ENCODE results near the gene UCHL3.
"Not testable (repeated sequence)": the region's sequence is repeated elsewhere in the genome, so short reads cannot be mapped to it uniquely, and the experiment has no call there.

UCHL3 gene

DNA sequence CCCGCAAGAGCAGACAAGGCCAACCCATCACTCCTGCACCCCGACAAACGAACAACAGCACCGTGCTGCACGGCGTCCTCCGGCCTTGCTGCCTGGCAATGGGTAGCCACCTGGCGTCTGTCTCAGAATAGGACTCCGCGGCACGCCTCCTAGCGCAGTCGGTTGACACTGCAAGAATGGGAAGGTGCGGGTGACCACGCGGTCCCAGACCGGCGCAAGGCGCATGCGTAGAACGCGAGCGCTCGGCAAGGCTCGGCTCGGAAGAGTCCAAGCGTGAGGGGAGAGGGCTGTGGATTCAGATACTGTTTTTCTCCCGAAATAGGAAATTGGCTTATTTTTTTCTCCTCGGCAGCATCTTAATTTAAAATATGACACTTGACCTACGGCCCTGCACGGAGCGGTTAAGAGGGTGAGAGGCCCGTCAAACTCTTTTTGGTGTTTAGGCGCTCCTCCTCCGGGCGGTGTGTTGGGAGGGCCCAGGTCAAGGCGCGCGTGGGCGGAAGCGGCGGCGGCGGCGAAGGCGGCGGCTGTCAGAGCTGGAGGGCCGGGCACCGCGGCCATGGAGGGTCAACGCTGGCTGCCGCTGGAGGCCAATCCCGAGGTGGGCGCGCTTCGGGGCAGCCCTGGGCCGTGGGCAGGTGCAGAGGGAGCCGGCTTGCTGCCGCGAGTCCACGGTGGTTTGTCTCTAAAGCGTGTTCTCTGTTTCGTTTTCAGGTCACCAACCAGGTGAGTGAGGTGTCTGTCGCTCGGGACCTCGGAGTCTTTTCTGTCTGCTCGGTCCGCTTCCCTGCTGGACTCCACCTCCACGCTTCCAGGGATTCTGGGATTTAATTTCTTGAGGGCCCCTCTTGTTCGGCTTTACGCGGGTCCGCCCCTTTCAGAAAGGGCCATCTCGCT lies at the start of gene UCHL3:
TSS of gene UCHL3 (plus strand) at position 530 of the 897 bp plus-strand sequence. CDS start at position 560, 30 bp downstream.
- peak; percentile 88 to 89 for DNase-seq (ENCODE audit: low read depth in 2 of 2)

DNA sequence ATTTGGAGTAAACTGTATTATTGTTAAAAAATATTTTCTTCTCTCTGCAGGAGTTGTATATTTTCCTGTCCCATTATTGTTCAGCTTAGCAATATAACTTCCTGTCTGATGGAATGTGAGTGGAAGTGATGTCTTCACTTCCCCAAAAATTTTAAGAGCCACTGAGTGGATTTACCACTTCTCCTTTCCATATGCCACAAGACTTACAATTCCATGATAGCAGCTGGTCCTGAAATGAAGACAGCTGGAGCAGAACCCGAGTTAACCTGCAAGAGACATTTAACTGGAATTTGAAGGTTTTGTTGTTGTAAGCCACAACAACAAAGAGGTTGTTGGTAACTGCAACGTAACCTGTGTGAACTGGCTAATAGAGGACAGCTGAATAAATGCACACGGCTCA lies 44.3 kb upstream of the UCHL3 start:
- DNase-seq (ENCODE audit: low read depth in 2 of 2) = no peak

DNA sequence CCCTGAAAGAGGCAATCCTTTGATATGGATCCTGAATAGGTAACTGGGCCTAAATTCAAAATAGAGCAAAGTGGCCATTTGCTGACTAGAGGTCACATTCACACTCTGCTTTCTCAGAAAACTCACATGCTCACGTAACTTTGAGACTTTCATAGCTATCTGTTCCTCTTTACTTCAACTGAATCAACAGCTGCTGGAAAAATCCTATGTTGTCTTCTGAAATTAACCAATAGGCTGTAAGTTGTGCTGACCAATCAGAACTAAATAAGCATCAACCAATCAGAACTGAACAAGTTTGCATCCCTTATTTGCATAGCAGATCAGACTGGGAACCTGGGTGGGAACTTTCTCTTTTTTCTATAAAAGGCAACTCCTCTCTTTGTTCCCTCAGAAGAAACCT lies 43.6 kb upstream of the UCHL3 start:
- DNase-seq (ENCODE audit: low read depth in 2 of 2) = no peak

DNA sequence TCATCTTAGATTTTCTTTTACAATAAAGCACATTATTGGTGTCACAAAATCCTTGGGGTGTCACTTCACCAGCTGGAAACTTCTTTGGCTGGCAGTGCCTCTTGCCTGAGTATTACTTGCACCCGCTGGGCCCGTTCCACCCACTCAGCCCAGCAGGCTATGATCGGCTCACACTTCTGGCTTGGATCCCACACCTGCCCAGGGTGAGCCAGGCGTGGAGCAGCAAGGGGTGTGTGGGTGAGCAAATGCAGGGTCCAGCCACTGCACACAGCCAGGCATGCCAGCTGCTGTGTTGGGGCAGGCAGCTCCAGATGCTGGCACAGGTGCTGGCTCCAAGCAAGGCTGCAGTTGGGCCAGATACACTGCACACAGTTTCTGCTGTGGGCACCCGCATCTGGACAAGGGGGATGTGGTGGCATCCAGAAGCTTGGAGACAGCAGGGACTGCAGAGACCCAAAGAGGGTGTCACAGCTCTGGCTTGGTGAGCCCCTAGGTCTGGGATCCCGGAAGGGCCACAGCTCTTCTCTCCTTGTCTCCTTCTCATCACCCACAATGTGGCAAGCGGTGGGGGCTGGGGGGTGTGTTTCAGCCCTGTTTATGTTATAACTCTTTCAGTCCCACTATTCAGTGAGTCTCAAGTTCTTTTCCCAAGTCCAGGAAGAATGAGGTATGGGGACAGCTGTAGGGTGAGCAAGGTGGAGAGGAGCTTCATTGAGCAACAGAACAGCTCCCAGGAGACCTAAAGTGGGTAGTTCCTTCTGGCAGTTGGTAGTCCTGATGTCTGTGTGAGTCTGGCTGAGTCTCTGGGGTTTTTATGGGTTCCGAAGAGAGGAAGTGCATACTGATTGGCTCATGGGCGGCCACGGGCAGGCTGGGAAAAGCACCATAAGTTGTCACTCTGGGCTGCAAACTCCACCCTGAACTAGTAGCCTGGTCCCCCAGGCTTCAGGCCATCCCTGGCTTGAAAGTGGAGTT lies 42.3 kb upstream of the UCHL3 start:
- DNase-seq (ENCODE audit: low read depth in 2 of 2) = no peak

DNA sequence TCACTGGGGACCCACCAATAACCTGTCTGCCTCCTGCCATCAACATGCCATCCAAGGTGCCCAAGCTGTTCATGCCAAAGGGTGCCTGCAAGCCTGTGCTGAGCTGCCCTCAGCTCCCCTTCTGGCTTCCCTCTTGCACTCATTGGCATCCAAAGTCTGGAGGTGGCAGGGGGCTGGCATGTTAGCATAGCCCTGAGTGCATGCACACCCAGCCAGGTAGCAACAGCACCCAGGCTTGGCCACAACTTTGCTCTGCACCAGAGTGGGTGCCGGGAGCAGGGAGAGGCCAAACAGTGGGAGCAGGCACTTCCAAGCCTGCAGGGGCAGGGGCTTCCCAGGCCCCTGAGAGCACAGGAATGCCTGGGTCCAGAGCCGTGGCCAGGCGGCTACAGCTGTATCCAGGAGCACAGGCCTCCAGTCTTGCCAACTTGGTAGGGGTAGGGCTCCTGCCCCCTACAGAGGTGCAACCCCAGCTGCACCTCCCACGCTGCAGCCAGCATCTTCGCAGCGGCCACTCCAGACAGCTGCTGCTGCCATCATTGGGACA lies 41.5 kb upstream of the UCHL3 start:
- no peak for DNase-seq (ENCODE audit: low read depth in 2 of 2)

DNA sequence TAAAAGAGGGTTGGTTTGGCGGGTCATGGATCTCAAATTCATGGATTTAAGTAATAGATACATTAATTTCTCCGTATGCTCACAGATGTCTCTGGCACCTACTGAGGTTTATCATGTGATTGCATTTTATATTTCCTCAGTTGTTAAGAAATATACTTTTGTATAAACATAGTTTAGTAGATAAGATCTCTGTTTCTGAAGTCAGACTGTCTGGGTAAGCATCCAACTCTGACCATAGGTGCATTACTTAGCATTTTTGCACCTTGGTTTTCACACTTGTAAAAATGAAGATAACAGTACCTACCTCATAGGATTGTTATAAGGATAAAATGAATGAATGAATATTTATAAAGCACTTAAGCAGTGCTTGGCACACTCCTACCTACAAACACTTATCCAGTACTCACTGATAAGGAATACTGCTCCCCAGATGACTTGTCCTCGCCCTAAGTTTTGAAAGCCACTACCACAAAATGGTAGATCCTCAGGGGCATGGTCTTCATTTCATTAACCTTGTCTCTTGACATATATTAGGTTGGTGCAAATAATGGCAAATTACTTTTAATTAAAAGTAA lies 38.5 kb upstream of the UCHL3 start:
- DNase-seq (ENCODE audit: low read depth in 2 of 2) = no peak

DNA sequence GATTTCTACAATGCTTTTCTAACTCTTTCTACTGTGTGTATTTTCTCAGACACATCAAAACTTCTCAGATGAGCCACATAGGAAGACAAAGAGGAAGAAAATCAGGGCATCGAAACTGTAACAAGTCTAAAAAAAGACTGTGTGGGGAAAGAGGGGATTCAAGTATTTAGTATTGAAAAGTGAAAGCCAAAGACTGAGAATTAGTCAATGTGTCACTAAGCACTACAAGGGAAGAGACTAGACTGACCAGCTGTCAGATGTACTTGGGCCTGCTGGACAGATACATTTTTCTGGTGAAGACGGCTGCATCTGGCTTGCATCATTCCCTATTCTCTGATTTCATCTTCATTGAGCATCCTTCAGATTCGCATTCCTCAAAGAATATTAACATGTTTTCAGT lies 37.3 kb upstream of the UCHL3 start:
- DNase-seq (ENCODE audit: low read depth in 2 of 2) = no peak

DNA sequence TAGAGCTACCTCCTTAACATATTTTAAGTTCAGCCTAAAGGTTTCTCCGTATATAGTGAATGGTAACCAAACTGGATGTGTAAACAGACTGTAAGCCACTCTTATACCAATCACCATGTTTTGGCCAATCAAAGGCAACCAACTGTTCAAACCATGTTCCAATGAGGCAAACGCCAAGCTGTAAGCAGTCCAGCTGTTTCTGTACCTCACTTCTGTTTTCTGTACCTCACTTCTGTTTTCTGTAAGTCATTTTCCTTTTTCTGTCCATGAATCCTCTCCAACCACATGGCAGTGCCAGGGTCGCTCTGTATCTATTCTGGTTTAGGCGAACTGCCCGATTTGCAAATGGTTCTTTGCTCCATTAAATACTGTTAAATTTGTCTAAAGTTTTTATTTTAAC lies 36.3 kb upstream of the UCHL3 start:
- no peak for DNase-seq (ENCODE audit: low read depth in 2 of 2)

DNA sequence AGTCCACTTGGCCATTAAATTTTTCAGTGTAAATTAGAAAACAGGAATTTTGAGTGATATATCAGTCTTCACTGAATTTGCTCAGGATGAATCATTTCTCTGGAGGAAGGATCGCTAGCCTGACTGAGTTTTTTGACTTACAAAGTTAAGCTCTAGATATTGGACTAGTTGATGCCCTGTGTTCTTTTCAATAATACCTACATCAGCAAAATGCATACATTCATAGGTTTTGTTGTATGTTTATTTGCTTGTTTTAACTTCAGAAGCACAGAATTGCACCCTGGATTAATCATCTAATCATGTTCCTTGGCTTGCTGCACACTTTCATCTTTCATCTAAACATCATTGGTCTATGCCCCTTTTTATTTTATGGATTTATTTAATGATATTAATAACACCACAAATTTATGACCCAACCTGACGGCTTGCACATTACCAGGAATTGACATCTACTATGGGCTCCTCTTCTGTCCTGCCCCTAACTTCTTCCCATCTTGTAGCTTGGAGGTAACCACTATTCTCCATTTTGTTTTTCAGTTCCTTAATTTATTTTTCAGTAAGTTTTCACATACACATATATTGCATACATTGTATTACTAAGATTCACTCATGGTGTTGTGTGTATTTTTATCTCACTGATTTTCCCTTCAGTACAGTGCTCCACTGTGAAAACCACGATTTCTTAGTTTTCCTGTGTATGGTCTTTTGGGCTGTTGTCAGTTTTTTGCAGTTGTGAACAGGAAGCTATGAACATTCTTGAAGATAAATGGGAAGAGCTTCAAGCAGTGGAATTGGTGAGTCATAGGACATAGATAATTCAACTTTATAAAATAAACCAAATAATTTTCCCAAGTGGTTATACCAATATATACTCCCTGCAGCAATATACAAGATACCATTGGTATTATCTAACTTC lies 35.3 kb upstream of the UCHL3 start:
- no peak for DNase-seq (ENCODE audit: low read depth in 2 of 2)

DNA sequence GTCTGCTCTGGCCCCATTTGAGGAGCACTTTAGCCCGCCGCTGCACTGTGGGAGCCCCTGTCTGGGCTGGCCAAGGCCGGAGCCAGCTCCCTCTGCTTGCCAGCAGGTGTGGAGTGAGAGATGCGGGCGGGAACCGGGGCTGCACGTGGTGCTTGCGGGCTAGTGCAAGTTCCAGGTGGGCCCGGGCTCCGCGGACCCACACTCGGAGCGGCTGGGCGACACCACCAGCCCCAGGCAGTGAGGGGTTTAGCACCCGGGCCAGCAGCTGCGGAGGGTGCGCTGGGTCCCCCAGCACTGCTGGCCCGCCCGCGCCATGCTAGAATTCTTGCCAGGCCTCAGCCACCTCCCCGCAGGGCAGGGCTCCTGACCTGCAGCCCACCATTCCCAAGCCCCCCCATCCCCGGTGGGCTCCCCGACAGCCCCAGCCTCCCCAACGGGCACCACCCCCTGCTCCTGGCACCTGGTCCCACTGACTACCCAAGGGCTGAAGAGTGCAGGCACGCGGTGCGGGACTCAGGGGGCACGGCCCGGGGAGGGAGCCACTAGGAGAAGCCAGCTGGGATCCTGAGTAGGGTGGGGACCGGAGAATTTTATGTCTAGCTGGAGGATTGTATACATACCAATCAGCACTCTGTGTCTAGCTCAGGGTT lies 31.0 kb upstream of the UCHL3 start:
- DNase-seq (ENCODE audit: low read depth in 2 of 2) = no peak

DNA sequence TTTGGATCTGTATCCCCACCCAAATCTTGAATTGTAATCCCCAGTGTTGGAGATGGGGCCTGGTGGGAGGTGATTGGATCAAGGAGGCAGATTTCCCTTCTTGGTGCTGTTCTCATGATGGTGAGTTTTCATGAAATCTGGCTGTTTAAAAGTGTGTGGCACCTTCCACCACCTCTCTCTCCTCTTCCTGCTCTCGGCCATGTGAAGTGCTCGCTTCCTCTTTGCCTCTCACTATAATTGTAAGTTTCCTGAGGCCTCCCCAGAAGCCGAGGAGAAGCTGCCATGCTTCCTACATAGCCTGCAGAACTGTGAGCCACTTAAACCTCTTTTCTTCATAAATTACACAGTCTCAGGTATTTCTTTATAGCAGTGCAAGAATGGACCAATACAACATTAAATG lies 27.6 kb upstream of the UCHL3 start:
- DNase-seq (ENCODE audit: low read depth in 2 of 2) = no peak

DNA sequence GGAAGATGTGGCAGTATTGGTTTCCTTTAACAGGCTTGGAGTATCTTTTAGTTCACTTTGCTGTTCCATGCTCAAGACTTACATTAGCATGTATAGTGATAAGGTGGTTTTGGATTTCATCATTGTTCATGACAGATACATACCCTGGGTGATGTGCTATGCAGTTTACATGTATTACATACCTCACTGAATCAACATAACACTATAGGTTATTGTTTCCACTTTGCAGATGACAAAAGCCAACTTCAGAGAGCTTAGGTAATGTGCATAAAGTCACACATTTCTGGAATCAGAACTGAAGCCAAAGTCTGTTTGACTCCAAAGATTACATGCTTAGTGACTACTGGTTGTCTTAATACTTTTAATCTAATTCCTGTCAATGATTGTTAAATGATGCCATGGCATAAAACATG lies 19.0 kb upstream of the UCHL3 start:
- DNase-seq (ENCODE audit: low read depth in 2 of 2) = no peak

DNA sequence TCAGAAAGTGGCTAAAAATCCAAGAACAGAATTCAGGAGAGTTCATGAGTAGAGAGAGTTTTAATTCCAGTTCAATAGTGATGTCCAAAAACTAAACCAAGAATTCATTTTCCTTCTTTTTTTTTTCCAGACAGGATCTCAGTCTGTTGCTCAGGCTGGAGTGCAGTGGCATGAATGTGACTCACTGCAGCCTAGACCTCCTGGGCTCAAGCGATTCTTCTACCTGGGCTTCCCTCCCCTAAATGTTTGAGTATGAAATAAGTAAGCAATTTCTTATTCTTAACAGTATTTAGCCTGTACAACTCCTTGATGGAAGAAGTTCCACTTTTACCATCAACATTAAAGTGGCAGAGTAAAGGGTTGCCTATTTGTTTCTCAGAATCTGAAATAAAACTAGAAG lies 15.7 kb upstream of the UCHL3 start:
- DNase-seq (ENCODE audit: low read depth in 2 of 2) = no peak

DNA sequence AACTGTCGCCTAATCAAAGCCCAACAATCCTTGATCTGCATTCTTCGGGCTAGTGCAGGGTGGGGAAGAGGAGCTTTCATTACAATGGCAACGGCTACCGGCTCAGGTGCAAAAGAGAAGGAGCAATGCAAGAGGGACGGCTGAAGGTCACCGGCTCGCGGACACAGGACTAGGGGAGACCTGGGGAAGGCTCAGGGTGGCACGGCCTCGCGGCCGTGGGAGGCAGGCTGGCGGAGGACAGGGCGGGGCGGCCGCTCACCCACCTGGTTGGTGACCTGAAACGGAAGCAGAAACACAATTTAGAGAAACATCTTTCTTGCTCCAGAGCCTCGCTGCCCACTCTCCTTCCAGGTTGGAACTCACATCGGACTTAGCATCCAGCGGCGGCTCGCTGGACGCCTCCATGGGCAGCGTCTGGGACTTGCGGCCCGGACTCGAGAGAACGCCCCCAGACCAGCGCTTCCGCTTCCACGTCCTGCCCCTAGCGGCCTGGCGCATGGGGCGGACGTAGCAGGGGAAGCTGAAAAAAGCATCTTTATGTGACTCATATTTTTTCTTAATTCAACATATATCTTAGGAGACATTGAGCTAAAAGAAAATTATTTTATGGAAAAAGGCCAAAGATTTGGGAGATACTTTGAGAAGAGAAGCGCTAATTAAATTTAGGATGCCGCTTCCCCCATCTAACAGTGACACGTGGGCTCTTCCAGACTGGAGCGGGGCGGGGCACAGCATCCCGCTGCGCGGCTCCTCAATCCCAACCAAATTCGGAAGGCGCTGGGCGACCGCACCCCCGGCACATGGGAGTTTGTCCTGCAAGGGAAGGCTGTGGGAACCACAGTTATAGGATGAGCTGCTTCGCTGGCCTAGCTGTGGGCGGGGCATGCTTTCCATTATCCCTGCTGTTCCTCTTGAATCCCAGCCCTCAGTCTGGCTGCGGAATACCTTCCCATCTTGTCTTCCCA lies 11.9 kb upstream of the UCHL3 start, which contains the start of gene COMMD6:
TSS of gene COMMD6 (minus strand) at position 441 of the 965 bp plus-strand sequence. CDS start at position 405, 36 bp downstream.
- DNase-seq (ENCODE audit: low read depth in 2 of 2) = peak; percentile 77 to 82

DNA sequence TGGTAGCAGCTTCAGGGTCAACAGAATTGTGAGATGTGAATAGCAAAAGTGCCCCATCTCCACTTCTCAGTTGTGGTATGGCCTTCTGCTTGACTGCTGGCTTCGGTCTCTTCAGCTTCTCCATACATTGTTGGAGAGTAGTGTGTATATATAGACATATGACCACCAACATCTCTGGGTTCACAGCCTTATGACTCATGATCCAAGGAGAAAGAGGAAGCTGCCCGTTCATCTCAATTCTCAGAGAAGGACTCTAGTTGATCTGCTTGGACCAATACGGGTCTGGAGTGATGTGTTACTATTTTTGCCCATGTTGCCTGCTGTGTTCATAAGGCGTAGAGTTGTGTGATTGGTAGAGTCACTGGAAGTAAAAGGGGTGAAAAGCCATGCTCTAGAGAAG lies 8.3 kb upstream of the UCHL3 start:
- no peak for DNase-seq (ENCODE audit: low read depth in 2 of 2)

DNA sequence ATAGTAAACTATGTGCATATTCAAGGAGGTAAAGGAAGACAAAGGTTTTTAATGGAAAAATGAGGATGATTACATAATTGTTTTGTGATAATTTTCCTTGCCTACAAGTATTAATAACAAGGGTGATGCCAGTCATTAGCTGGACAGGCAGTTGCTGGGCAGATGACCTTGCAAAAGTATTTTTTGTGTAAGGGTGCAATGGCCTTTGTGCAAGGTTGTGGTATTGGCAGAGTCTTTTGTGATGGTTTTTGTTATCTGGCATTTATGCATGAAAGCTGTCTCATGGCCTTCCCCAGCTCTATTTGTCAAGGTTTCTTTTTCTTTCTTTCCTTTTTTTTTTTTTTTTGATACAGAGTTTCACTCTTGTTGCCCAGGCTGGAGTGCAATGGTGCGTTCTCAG lies 7.6 kb upstream of the UCHL3 start:
- DNase-seq (ENCODE audit: low read depth in 2 of 2) = no peak

DNA sequence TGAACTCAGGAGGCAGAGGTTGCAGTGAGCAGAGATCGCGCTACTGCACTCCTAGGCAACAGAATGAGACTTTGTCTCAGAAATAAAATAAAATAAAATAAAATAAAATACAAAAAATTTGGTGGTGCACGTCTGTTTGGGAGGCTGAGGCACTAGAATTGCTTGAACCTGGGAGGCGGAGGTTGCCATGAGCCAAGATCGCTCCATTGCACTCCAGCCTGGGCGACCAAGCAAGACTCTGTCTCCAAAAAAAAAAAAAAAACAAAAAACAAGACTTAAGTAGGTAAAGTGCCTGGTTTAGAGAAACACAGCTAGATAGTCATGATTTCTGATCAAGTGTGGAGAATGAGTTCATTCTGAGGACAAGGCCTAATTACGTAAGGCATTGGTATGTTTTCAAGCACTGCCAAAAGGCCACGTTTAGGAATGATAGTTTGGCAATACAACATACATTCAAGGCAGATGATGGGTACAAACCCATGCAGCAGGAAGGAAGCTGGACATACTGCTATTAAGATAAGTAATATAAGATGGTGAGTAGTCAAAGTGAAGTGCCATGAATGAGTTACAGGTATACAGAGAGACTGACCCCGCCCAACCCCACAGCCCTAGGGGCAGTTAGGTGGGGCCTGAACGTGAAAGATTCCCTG lies 4.8 kb upstream of the UCHL3 start:
- DNase-seq (ENCODE audit: low read depth in 2 of 2) = peak; percentile 71 to 75

DNA sequence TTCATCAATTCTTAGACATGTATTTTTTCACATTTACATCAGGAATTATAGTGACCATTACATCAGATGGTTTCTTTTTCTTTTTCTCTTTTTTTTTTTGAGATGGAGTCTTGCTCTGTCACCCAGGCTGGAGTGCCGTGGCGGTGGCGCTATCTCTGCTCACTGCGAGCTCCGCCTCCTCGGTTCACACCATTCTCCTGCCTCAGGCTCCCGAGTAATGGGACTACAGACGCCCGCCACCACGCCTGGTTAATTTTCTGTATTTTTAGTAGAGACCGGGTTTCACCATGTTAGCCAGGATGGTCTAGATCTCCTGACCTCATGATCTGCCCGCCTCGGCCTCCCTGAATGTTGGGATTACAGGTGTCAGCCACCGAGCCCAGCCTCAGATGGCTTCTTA lies 4.2 kb upstream of the UCHL3 start:
- not testable (repeated sequence) for DNase-seq (ENCODE audit: low read depth in 2 of 2)

Data from fibroblast of skin of left quadriceps (primary cell).